ENCODE data around the gene PHEX. TPM values are rescaled to one million over a fixed set of nuclear protein-coding genes. Genes with fewer than 3 reads are reported as not detected.

Gene PHEX
- total RNA-seq, 2 donors from 2014 or later = 0.19 to 1.9 TPM

- ATAC-seq (replicated peaks) = no peak
Measured at GRCh38 chrX:22165732-22166457, 133.8 kb downstream of the PHEX start.

GRCh38 chrX:22171287-22172060 is 139.3 kb downstream of the PHEX start:
- H3K27ac Mint-ChIP-seq = no peak overlapping the region

More at GRCh38 chrX:22165732-22166457, 133.8 kb downstream of the PHEX start:
- no peaks in the 10 kb centered on the region for H3K36me3 Mint-ChIP-seq (ENCODE audit: low read depth)
- H3K27ac Mint-ChIP-seq = no peak overlapping the region
- H3K4me3 Mint-ChIP-seq = no peak overlapping the region
- no peaks in the 10 kb centered on the region for H3K27me3 Mint-ChIP-seq
- H3K4me1 Mint-ChIP-seq = no peaks in the 10 kb centered on the region
- H3K9me3 Mint-ChIP-seq = no peaks in the 10 kb centered on the region

GRCh38 chrX:22173966-22174365 is 141.8 kb downstream of the PHEX start:
- Mint-ChIP-seq H3K27ac (no peak overlapping the region), H3K4me3 (no peak overlapping the region), H3K4me1 (no peaks in the 10 kb centered on the region), H3K36me3 (ENCODE audit: low read depth) (no peaks in the 10 kb centered on the region), H3K27me3 (no peaks in the 10 kb centered on the region), H3K9me3 (no peaks in the 10 kb centered on the region)
- no peak for ATAC-seq (replicated peaks)

More at GRCh38 chrX:22171287-22172060, 139.3 kb downstream of the PHEX start:
- Mint-ChIP-seq H3K4me3 (no peak overlapping the region), H3K27me3 (no peaks in the 10 kb centered on the region), H3K9me3 (no peaks in the 10 kb centered on the region), H3K36me3 (ENCODE audit: low read depth) (no peaks in the 10 kb centered on the region), H3K4me1 (no peaks in the 10 kb centered on the region)
- no peak for ATAC-seq (replicated peaks)

GRCh38 chrX:22177950-22178515 is 145.9 kb downstream of the PHEX start:
- Mint-ChIP-seq H3K27me3 (no peaks in the 10 kb centered on the region), H3K9me3 (no peaks in the 10 kb centered on the region), H3K27ac (no peak overlapping the region), H3K4me1 (no peaks in the 10 kb centered on the region), H3K36me3 (ENCODE audit: low read depth) (no peaks in the 10 kb centered on the region), H3K4me3 (no peak overlapping the region)
- ATAC-seq (replicated peaks) = no peak

- Mint-ChIP-seq H3K27me3 (no peaks in the 10 kb centered on the region), H3K27ac (no peak overlapping the region)
Measured at GRCh38 chrX:22184096-22184495, 152.0 kb downstream of the PHEX start.

GRCh38 chrX:22186165-22186564 is 154.0 kb downstream of the PHEX start:
- no peaks in the 10 kb centered on the region for H3K4me1 Mint-ChIP-seq
- H3K9me3 Mint-ChIP-seq = no peaks in the 10 kb centered on the region
- H3K4me3 Mint-ChIP-seq = no peak overlapping the region
- H3K36me3 Mint-ChIP-seq (ENCODE audit: low read depth) = no peaks in the 10 kb centered on the region
- no peaks in the 10 kb centered on the region for H3K27me3 Mint-ChIP-seq
- no peak overlapping the region for H3K27ac Mint-ChIP-seq
- ATAC-seq (replicated peaks) = no peak

More at GRCh38 chrX:22184096-22184495, 152.0 kb downstream of the PHEX start:
- no peak for ATAC-seq (replicated peaks)
- no peak overlapping the region for H3K4me3 Mint-ChIP-seq
- no peaks in the 10 kb centered on the region for H3K36me3 Mint-ChIP-seq (ENCODE audit: low read depth)
- H3K9me3 Mint-ChIP-seq = no peaks in the 10 kb centered on the region
- H3K4me1 Mint-ChIP-seq = no peaks in the 10 kb centered on the region

GRCh38 chrX:22192419-22193060 is 160.4 kb downstream of the PHEX start:
- Mint-ChIP-seq H3K4me1 (peaks cover 4% of the 10 kb centered on the region), H3K27ac (no peak overlapping the region), H3K9me3 (no peaks in the 10 kb centered on the region), H3K27me3 (no peaks in the 10 kb centered on the region), H3K36me3 (ENCODE audit: low read depth) (no peaks in the 10 kb centered on the region), H3K4me3 (peak overlapping the region; percentile 35)
- peak; percentile 52 for ATAC-seq (replicated peaks)

- no peaks in the 10 kb centered on the region for H3K9me3 Mint-ChIP-seq
- peaks cover 4% of the 10 kb centered on the region for H3K4me1 Mint-ChIP-seq
- no peak overlapping the region for H3K27ac Mint-ChIP-seq
- no peak for ATAC-seq (replicated peaks)
- H3K4me3 Mint-ChIP-seq = no peak overlapping the region
- H3K27me3 Mint-ChIP-seq = peaks cover 5% of the 10 kb centered on the region
- no peaks in the 10 kb centered on the region for H3K36me3 Mint-ChIP-seq (ENCODE audit: low read depth)
Measured at GRCh38 chrX:22193851-22194659, 161.9 kb downstream of the PHEX start.

- ATAC-seq (replicated peaks) = no peak
- Mint-ChIP-seq H3K4me3 (no peak overlapping the region), H3K27ac (no peak overlapping the region), H3K27me3 (peaks cover 5% of the 10 kb centered on the region), H3K9me3 (no peaks in the 10 kb centered on the region), H3K4me1 (peaks cover 4% of the 10 kb centered on the region), H3K36me3 (ENCODE audit: low read depth) (no peaks in the 10 kb centered on the region)
Measured at GRCh38 chrX:22194660-22194945, 162.5 kb downstream of the PHEX start.

- Mint-ChIP-seq H3K4me1 (peaks cover 4% of the 10 kb centered on the region), H3K4me3 (no peak overlapping the region), H3K36me3 (ENCODE audit: low read depth) (no peaks in the 10 kb centered on the region), H3K9me3 (no peaks in the 10 kb centered on the region), H3K27me3 (peaks cover 5% of the 10 kb centered on the region), H3K27ac (no peak overlapping the region)
- ATAC-seq (replicated peaks) = no peak
Measured at GRCh38 chrX:22196149-22196548, 164.0 kb downstream of the PHEX start.

- H3K4me1 Mint-ChIP-seq = no peaks in the 10 kb centered on the region
- no peak for ATAC-seq (replicated peaks)
- no peaks in the 10 kb centered on the region for H3K36me3 Mint-ChIP-seq (ENCODE audit: low read depth)
- no peak overlapping the region for H3K4me3 Mint-ChIP-seq
- no peaks in the 10 kb centered on the region for H3K9me3 Mint-ChIP-seq
- H3K27me3 Mint-ChIP-seq = peaks cover 5% of the 10 kb centered on the region
- H3K27ac Mint-ChIP-seq = no peak overlapping the region
Measured at GRCh38 chrX:22202251-22202650, 170.1 kb downstream of the PHEX start.

- no peaks in the 10 kb centered on the region for H3K9me3 Mint-ChIP-seq
- no peaks in the 10 kb centered on the region for H3K4me1 Mint-ChIP-seq
- no peaks in the 10 kb centered on the region for H3K36me3 Mint-ChIP-seq (ENCODE audit: low read depth)
- no peak overlapping the region for H3K4me3 Mint-ChIP-seq
- no peak overlapping the region for H3K27ac Mint-ChIP-seq
- ATAC-seq (replicated peaks) = no peak
- peaks cover 4% of the 10 kb centered on the region for H3K27me3 Mint-ChIP-seq
Measured at GRCh38 chrX:22203186-22203585, 171.1 kb downstream of the PHEX start.

- no peaks in the 10 kb centered on the region for H3K9me3 Mint-ChIP-seq
- peaks cover 4% of the 10 kb centered on the region for H3K27me3 Mint-ChIP-seq
- no peak overlapping the region for H3K4me3 Mint-ChIP-seq
- no peaks in the 10 kb centered on the region for H3K36me3 Mint-ChIP-seq (ENCODE audit: low read depth)
- no peak for ATAC-seq (replicated peaks)
- H3K4me1 Mint-ChIP-seq = no peaks in the 10 kb centered on the region
- H3K27ac Mint-ChIP-seq = no peak overlapping the region
Measured at GRCh38 chrX:22206781-22207180, 174.7 kb downstream of the PHEX start.

GRCh38 chrX:22220941-22221340 is 188.8 kb downstream of the PHEX start:
- ATAC-seq (replicated peaks) = no peak
- Mint-ChIP-seq H3K4me1 (no peaks in the 10 kb centered on the region), H3K27ac (no peak overlapping the region), H3K4me3 (no peak overlapping the region), H3K36me3 (ENCODE audit: low read depth) (no peaks in the 10 kb centered on the region), H3K9me3 (no peaks in the 10 kb centered on the region), H3K27me3 (no peaks in the 10 kb centered on the region)
